Left lung (tissue), 10 donors: ENCODE measurements around the gene ADGRF4. TPM values are rescaled to one million over a fixed set of nuclear protein-coding genes. Genes with fewer than 3 reads are reported as not detected.

Experiments used
- ATAC-seq: fragments of 200-7000 bp; cut with Tn5 transposase; one replicate; pipeline ENCODE4 v1.9.1; 2020; ENCODE audit warnings: moderate library complexity
- DNase-seq, 4 donors: peaks; one replicate each; pipeline ENCODE4 v3.0.0-alpha.2; 2013 to 2020
- H3K27ac ChIP-seq, 2 donors: fragments of 200-600 bp; sonication (generic) in 1 of 2; one replicate each; pipeline versions ENCODE4 v1.5.0 to v1.8.0; 2020 to 2021
- H3K27me3 ChIP-seq, 2 donors: fragments of 200-600 bp; sonication (generic) in 1 of 2; one replicate each; pipeline versions ENCODE4 v1.5.0 to v1.8.0; 2020 to 2021
- H3K36me3 ChIP-seq, 2 donors: fragments of 200-600 bp; sonication (generic) in 1 of 2; one replicate each; pipeline versions ENCODE4 v1.5.0 to v1.8.0; 2020 to 2021
- H3K4me1 ChIP-seq, 2 donors: fragments of 200-600 bp; one replicate each; pipeline ENCODE4 v1.8.0; 2021
- H3K4me3 ChIP-seq, 2 donors: fragments of 200-600 bp; sonication (generic) in 1 of 2; one replicate each; pipeline versions ENCODE4 v1.5.0 to v1.8.0; 2020 to 2021; ENCODE audit warnings: mild to moderate bottlenecking in 1 of 2
- H3K9me3 ChIP-seq, 2 donors: fragments of 200-600 bp; sonication (generic) in 1 of 2; one replicate each; pipeline versions ENCODE4 v1.5.0 to v1.8.0; 2020 to 2021
- CTCF ChIP-seq, 2 donors: fragments of 200-600 bp; sonication (generic) in 1 of 2; IDR thresholded peaks; one replicate each; pipeline versions ENCODE4 v1.5.0 to v1.8.0; 2021; ENCODE audit warnings: antibody characterized with exemption in 2 of 2
- intact Hi-C, 2 donors: fragments of 100-400 bp; cut with DNase I; formaldehyde crosslinking; loops; one replicate each; pipeline versions ENCODE4 v1.11.2 to v1.14.2; 2022
- polyA plus RNA-seq, 6 donors: library from polyadenylated mRNA; unstranded; fragments of 120-200 nt; gene quantifications; one replicate each; pipeline ENCODE4 v1.2.1, GENCODE V29; 2013; ENCODE audit not compliant: insufficient read length in 6 of 6
- total RNA-seq, 2 donors: library from RNA; stranded (reverse); fragmentation: NEBNext Ultra II Directional; extraction: Animal tissue kit (Norgen Biotek cat#: 25700); gene quantifications; one replicate each; pipeline ENCODE4 v1.2.1, GENCODE V29; 2021
- donor health status: DM: no; HTN: yes; CAD: no.
- donor health status: DM: no; HTN: no; CAD: no.

The ADGRF4 gene
- total and polyA plus RNA-seq, 8 donors: 0.08 to 0.55 (median 0.23) TPM

DNA sequence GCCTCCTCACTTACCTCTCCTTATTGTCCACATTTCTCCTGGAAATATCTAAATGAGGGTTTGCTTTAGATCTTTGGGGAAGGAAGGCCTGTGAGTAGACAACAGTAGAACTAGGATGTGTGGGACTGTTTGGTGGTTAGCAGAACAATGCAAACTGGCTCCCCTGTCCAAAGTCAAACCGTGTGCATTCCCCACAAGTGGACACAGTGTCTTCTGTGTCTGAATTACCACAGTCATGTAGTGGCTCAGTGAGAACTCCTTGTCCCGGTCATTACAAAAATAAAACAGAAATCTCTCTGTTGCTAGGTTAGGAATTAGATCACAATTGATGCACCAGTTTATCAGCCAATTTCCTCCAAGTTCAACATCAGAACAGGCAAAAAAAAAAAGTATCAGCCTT lies 455 bp upstream of the ADGRF4 start:
- intact Hi-C loops: no loop called here

DNA sequence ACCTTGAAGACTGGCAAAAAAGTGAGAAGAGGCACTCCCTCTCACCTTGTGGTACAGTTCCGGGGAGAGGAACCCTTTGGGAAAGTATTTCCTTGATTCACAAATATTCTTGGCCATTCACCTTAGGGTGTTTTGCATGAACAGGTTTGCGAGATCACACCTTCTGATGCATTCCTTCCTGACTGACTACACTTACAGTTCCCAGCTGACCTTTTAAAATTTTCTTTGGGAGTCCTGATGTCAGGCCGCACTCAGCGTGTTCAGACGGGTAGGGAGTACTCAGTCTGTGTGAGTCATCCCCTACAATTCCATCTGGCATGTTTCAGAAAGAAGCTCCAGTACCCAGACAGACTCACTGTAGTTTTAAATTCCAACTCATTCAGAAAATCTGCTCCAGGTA lies 1.7 kb downstream of the ADGRF4 start:
- TF ChIP-seq CTCF (IDR thresholded peaks at IDR 0.05): no peak
- intact Hi-C loops: no loop called here
- no peaks in the 10 kb centered on the region for H3K4me1 ChIP-seq
- H3K9me3 ChIP-seq: no peaks in the 10 kb centered on the region
- H3K27ac ChIP-seq: no peak overlapping the region
- no peak overlapping the region for H3K4me3 ChIP-seq
- DNase-seq (no peak), ATAC-seq (peak; percentile 73)
- no peaks in the 10 kb centered on the region for H3K36me3 ChIP-seq
- H3K27me3 ChIP-seq: no peaks in the 10 kb centered on the region

More for the DNA sequence above, 455 bp upstream of the ADGRF4 start:
- Histone ChIP-seq H3K27me3 (no peaks in the 10 kb centered on the region), H3K4me1 (no peaks in the 10 kb centered on the region), H3K36me3 (no peaks in the 10 kb centered on the region), H3K9me3 (no peaks in the 10 kb centered on the region), H3K4me3 (no peak overlapping the region), H3K27ac (no peak overlapping the region)
- DNase-seq (no peak), ATAC-seq (no peak)
- TF ChIP-seq CTCF (IDR thresholded peaks at IDR 0.05): no peak

GRCh38 chr6:47700596-47700995 lies 2.2 kb downstream of the ADGRF4 start:
- intact Hi-C loops: no loop called here
- H3K9me3 ChIP-seq: no peaks in the 10 kb centered on the region
- ATAC-seq: no peak
- no peak overlapping the region for H3K27ac ChIP-seq
- H3K4me1 ChIP-seq: no peaks in the 10 kb centered on the region
- no peak overlapping the region for H3K4me3 ChIP-seq
- no peak for TF ChIP-seq CTCF (IDR thresholded peaks at IDR 0.05)
- no peaks in the 10 kb centered on the region for H3K27me3 ChIP-seq
- no peak for DNase-seq
- H3K36me3 ChIP-seq: no peaks in the 10 kb centered on the region

- Histone ChIP-seq H3K9me3 (no peaks in the 10 kb centered on the region), H3K27ac (no peak overlapping the region), H3K4me1 (no peaks in the 10 kb centered on the region), H3K27me3 (no peaks in the 10 kb centered on the region), H3K4me3 (no peak overlapping the region), H3K36me3 (no peaks in the 10 kb centered on the region)
- DNase-seq (no peak), ATAC-seq (no peak)
- intact Hi-C loops: no loop called here
- TF ChIP-seq CTCF (IDR thresholded peaks at IDR 0.05): no peak
Observed at GRCh38 chr6:47701363-47701762, 3.0 kb downstream of the ADGRF4 start.

- H3K27me3 ChIP-seq: no peaks in the 10 kb centered on the region
- TF ChIP-seq CTCF (IDR thresholded peaks at IDR 0.05): no peak
- DNase-seq (no peak), ATAC-seq (no peak)
- no peaks in the 10 kb centered on the region for H3K9me3 ChIP-seq
- H3K4me3 ChIP-seq: no peak overlapping the region
- H3K27ac ChIP-seq: no peak overlapping the region
- H3K4me1 ChIP-seq: no peaks in the 10 kb centered on the region
- intact Hi-C loops: no loop called here
- no peaks in the 10 kb centered on the region for H3K36me3 ChIP-seq
Observed at GRCh38 chr6:47709160-47709559, 10.8 kb downstream of the ADGRF4 start.
